HG02759 (cell line): ENCODE measurements around the gene YLPM1.
A peak's percentile ranks its signal among the peaks of the same experiment; 100 is the strongest.

Experiments used
- ATAC-seq: cut with Tn5 transposase; IDR thresholded peaks from one replicate; pipeline ENCODE4 v1.9.1; 2021; ENCODE audit warnings: mild to moderate bottlenecking, moderate library complexity; ENCODE audit not compliant: unreplicated experiment

YLPM1 gene

DNA sequence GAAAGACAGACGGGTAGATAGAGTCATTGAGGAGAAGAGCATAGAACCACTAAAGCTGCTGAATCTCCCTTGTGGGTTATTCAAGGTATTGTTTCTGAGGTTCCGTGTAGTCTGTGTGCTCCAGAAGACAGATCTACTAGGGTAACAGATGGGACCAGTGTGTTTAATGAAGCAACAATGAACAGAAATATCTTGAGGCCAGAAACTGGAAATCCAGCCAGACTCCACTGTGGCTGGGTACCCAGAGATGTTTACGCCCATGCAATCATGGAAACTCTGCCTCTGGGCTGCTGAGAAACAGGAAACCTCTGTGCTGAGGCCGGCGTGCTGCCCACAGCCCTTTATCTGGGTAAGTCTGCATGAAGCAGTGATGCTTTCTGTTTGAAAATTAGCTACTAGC is 104.6 kb downstream of the YLPM1 start:
- no peak for ATAC-seq

- no peak for ATAC-seq
Measured at GRCh38 chr14:74868739-74869138, 105.6 kb downstream of the YLPM1 start.

DNA sequence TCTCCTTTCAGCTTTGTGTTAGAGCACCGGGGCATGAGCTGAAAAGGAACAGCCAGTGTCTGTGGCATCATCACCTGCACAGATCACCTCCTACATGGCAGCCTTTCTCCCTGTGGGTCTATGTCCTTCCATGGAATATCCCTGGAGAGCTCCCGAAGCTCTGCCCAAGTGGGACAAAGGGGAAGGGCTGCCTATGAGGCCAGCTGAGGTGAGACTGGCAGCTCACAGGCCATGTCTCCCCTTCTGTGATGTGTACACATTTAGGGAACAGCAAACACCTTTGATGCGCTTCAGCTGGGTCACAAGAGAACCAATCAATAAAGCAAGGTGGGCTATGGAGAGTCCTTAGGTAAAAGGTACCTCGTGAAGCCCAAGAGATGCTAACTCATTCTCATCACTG is 108.7 kb downstream of the YLPM1 start:
- ATAC-seq, result no peak

GRCh38 chr14:74875204-74875603 is 112.1 kb downstream of the YLPM1 start:
- no peak for ATAC-seq

DNA sequence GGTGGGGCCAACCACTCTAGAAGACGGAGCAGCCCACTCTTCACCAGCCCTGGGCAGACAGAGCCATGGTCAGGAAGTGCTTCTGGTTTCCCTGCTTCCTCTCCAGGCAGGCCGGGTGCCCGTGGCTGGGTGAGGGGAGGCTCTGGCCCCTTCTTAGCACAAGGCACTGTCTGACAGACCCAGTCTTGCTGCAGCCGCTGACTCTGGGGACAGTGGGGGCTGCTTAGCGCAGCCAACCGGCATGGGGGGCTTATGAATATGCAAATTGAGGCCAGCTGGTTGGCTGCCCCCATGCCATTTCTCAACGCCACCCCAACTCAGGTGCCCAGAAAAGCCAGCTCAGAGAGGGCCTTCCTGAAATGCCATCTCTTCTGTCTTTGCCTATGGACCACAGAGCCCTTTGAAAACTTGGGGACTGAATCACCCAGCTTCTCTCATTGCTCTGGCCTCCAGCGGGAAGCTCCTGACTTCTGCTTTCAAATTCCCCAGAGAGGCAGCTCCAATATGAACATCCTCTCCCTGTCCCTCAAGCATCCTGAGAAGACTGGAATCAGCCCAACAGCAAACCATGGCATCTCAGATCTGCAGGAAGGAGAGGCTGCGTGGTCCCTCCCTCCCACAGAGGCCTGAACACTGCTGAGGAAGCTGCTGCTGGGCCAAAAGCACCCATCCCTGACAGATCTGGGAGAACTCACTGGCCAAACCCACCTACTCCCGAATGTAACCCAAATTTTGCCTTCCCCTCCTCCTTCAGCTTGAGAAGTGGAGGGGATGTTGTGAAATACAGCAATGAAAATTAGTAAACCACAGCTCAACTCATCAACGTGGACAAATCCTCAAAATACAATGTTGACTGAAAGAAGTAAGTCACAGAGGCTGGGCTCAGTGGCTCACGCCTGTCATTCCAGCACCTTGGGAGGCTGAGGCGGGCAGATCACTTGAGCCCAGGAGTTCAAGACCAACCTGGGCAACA is 113.1 kb downstream of the YLPM1 start, which contains the start of gene PROX2:
Gene PROX2 (minus strand): TSS at position 205 of the 973 bp plus-strand sequence. CDS start 12,311 bp downstream, outside the sequence.
- ATAC-seq, result no peak

DNA sequence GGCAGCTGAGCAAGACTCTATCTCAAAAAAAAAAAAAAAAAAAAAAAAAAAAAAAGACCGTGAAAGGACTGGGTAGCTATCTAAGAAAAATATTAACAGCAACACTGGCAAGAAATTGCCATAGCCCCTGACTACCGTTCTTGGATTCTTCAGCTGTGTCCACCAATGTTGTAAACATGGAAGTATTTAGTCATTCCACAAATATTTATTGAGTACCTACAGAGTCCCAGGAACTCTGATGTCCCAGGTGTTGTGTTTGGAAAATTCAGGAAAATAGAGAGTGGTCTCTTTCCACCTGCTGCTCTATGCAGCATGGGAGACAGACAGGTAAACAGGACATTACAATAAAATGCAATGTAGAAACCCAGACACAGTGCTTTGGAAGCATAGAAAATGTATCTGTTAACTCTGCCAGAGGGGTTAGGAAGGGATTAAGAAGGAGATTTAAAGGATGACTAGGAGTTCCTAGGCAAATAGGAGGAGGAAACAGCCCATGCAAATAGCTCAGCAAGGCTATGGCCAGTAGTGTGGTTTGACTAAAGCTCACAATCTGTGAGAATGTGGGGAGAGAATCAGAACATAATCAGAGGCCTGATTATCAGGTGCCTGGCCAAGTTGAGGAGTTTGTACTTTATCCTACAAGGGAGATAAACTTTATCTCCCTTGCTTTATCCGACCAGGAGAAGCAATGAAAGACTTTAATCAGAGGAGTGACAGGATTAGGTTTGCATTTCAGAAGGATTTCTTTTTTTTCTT is 116.5 kb downstream of the YLPM1 start:
- ATAC-seq, result no peak

GRCh38 chr14:74881431-74882102 is 118.5 kb downstream of the YLPM1 start, which contains the start of gene DLST:
DLST (plus strand) TSS chr14:74881916; CDS start chr14:74881954, 38 bp downstream.
- peak; percentile 96 for ATAC-seq

- ATAC-seq, result peak; percentile 53
Measured at GRCh38 chr14:74882103-74882920, 119.2 kb downstream of the YLPM1 start.
